ENCODE data around the gene SPINK5. TPM values are rescaled to one million over a fixed set of nuclear protein-coding genes. Genes with fewer than 3 reads are reported as not detected.

The SPINK5 gene
- total RNA-seq, 3 donors from 2014 or later: 2.8 to 11.0 (median 6.2) TPM

DNA sequence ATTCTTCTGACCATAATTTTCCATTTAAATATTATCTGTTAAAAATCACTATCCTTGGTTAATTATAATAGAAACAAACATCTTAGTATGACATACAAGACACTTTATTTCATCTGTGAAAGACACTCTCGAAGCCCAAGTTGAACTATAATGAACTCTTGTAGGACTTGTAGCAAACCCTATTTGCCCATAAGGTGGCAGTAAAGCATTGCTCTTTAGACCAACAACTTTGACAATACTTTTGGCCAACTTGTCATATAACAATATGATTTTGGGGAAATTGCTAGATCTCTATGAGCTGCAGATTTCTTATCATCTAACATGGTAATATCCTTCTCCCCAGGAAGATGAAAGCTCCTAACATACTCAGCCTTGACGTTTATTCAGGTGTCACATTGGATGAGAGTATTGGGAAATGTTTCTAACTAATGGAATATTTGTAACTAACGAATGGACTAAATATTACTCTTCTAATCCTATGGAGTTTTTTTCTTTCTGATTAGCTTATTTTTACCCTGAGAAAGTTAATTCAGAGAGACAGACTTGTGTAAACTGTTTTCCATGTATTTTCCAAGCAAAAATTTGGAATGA, 115.5 kb downstream of the SPINK5 start:
- ATAC-seq (peak; percentile 71), DNase-seq (peak in 1 of 3 donors; percentile 30)
- H3K36me3 ChIP-seq (ENCODE audit: low read depth): no peaks in the 10 kb centered on the region
- H3K9me3 ChIP-seq: no peaks in the 10 kb centered on the region
- no peak overlapping the region for H3K4me3 ChIP-seq
- no peaks in the 10 kb centered on the region for H3K4me1 ChIP-seq (ENCODE audit: low read depth)
- TF ChIP-seq, protein P1, sequence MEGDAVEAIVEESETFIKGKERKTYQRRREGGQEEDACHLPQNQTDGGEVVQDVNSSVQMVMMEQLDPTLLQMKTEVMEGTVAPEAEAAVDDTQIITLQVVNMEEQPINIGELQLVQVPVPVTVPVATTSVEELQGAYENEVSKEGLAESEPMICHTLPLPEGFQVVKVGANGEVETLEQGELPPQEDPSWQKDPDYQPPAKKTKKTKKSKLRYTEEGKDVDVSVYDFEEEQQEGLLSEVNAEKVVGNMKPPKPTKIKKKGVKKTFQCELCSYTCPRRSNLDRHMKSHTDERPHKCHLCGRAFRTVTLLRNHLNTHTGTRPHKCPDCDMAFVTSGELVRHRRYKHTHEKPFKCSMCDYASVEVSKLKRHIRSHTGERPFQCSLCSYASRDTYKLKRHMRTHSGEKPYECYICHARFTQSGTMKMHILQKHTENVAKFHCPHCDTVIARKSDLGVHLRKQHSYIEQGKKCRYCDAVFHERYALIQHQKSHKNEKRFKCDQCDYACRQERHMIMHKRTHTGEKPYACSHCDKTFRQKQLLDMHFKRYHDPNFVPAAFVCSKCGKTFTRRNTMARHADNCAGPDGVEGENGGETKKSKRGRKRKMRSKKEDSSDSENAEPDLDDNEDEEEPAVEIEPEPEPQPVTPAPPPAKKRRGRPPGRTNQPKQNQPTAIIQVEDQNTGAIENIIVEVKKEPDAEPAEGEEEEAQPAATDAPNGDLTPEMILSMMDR (IDR thresholded peaks at IDR 0.05): no peak
- intact Hi-C loops (cut with DNase I, micrococcal nuclease): loop anchor here in 1 of 2 donors (5.0 kb wide), 1 partner anchor 548 kb away; no protein-coding TSS in a partner anchor

DNA sequence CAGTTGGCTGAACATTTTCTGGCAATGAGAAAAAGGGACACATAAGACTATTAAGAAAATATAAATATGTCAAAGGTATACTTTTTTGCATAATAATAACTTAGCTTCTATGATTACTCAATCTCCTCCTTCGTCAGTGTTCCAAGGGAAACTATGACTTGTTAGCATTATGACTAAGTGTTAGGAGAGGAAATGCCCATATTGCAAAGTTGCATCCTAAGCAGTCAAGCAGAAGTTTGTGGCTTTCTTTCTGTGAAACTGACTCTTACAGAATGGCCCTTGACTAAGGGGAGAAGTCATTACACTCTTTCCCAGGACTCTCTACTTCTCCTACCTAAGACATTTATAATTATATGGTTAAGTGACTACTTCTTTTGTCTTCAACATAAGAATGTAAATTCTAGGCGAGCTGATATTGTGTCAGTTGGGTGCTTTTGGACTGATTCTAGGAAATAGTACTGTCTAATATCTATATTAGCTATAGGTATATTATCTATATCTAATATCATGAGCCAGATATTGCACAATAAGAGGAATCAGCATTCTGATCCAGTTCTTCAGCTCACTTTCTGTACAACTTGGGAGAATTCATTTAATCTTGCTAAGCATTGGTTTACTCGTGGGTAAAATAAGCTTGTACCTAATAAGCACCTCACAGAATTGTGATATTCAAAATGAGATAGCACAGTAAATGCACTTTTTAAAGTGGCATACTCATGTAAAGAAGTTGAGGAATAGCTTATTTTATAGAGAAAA, 122.6 kb downstream of the SPINK5 start:
- no peak for DNase-seq
- no peaks in the 10 kb centered on the region for H3K9me3 ChIP-seq
- TF ChIP-seq, protein P1 (IDR thresholded peaks at IDR 0.05): no peak

More for the DNA sequence above, 122.6 kb downstream of the SPINK5 start:
- H3K4me3 ChIP-seq: no peak overlapping the region
- ATAC-seq: peak; percentile 48
- H3K4me1 ChIP-seq (ENCODE audit: low read depth): no peaks in the 10 kb centered on the region
- no peaks in the 10 kb centered on the region for H3K36me3 ChIP-seq (ENCODE audit: low read depth)
- intact Hi-C loops (cut with DNase I, micrococcal nuclease): loop anchor here (10.0 kb wide), 1 partner anchor 188 kb away; no protein-coding TSS in a partner anchor

Other genes starting within 250 kb of the SPINK5 start
- gene SPINK1, start 232.3 kb upstream of the SPINK5 start, total RNA-seq: 1,000 to 10,000 TPM in 1 of 3 donors, 100 to 1,000 TPM in 2; 254 to 1,081 (median 273) TPM
- gene SCGB3A2, start 185.3 kb upstream of the SPINK5 start, total RNA-seq: not detected
- gene C5orf46, start 157.4 kb upstream of the SPINK5 start, total RNA-seq: not detected
- gene SPINK14, start 104.6 kb downstream of the SPINK5 start, total RNA-seq: not detected
- gene SPINK6, start 139.1 kb downstream of the SPINK5 start, total RNA-seq: 1 to 10 TPM in 1 of 3 donors, not detected in 2; 3.0 TPM
- under 1 TPM in 1 of 3 donors, not detected in 2; 0.82 TPM for gene MARCOL, start 174.5 kb downstream of the SPINK5 start, total RNA-seq
- not detected for gene SPINK13, start 204.8 kb downstream of the SPINK5 start, total RNA-seq
- not detected for gene SPINK7, start 248.4 kb downstream of the SPINK5 start, total RNA-seq